ENCODE measurements around the gene SENP5.

SENP5 gene

DNA sequence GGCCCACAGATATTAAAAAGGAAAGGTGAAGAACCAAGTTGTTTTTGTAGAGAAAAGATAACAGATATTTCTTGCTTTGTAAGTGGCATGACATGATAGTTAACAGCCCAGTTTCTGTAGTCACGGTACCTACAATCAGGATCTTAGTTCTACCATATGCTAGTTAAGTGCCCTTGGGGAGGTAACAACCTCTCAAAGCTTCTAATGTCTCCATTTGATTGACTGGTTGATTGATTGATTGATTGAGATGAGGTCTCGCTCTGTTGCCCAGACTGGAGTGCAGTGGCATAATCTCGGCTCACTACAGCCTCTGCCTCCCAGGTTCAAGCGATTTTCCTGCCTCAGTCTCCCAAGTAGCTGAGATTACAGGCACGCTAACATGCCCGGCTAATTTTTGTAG lies 28.5 kb downstream of the SENP5 start:
- Histone ChIP-seq H3K9me3 (ENCODE audit: insufficient read depth, low read depth, low read length) (no peaks in the 10 kb centered on the region), H3K4me3 (ENCODE audit: low read length, poor library complexity, severe bottlenecking) (no peak overlapping the region), H4K20me1 (ENCODE audit: insufficient read depth, low read length, poor library complexity, severe bottlenecking) (peaks cover 6% of the 10 kb centered on the region), H3K27me3 (ENCODE audit: insufficient read depth, low read length, poor library complexity, severe bottlenecking) (no peaks in the 10 kb centered on the region), H3K36me3 (ENCODE audit: insufficient read depth, low read length) (peaks cover 21% of the 10 kb centered on the region; the same call in 1 of the 2 replicates), H3K4me1 (ENCODE audit: insufficient read depth, low read length, poor library complexity, severe bottlenecking) (no peaks in the 10 kb centered on the region), H2AFZ (ENCODE audit: low read length) (no peak overlapping the region), H3F3A (ENCODE audit: low read depth) (no peaks in the 10 kb centered on the region; the same call in 1 of the 2 replicates), H3K9ac (ENCODE audit: low read depth, low read length, poor library complexity, severe bottlenecking) (no peak overlapping the region), H3K9me2 (replicated peaks; ENCODE audit: low read depth, low read length) (no peaks in the 10 kb centered on the region), H3K79me2 (ENCODE audit: insufficient read depth, low read length) (peaks cover 46% of the 10 kb centered on the region), H3K4me2 (ENCODE audit: low read depth, low read length, poor library complexity, severe bottlenecking) (no peak overlapping the region)
- TF ChIP-seq CTCF (conservative IDR thresholded peaks at IDR 0.05; ENCODE audit: low read length) = no peak
- no peak for TF ChIP-seq EZH2phosphoT487 (IDR thresholded peaks at IDR 0.05; ENCODE audit: borderline replicate concordance)

DNA sequence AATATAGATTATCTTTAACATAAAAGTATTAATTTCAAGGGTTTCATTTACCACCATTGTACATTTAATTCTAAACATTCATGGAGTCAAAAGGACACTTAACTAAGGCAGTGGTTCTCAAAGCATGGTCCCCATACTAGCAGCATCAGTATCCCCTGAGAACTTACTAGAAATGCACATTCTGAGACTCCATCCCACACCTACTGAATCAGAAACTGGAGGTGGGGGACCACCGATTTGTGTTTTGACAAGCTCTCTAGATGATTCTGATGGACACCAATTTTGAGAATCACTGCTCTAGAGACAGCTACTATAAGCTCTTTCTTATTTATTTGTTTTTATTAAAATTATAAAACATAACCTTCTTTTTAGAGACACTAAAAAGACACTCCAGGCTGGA lies 34.0 kb downstream of the SENP5 start:
- H3K4me3 ChIP-seq (ENCODE audit: low read length, poor library complexity, severe bottlenecking) = no peak overlapping the region
- H3K4me1 ChIP-seq (ENCODE audit: insufficient read depth, low read length, poor library complexity, severe bottlenecking) = no peaks in the 10 kb centered on the region
- H3K9me3 ChIP-seq (ENCODE audit: insufficient read depth, low read depth, low read length) = no peaks in the 10 kb centered on the region
- no peak overlapping the region for H3K9ac ChIP-seq (ENCODE audit: low read depth, low read length, poor library complexity, severe bottlenecking)
- TF ChIP-seq EZH2phosphoT487 (IDR thresholded peaks at IDR 0.05; ENCODE audit: borderline replicate concordance) = no peak
- no peak for TF ChIP-seq CTCF (conservative IDR thresholded peaks at IDR 0.05; ENCODE audit: low read length)
- peaks cover 67% of the 10 kb centered on the region; the same call in 1 of the 2 replicates for H3K36me3 ChIP-seq (ENCODE audit: insufficient read depth, low read length)
- H4K20me1 ChIP-seq (ENCODE audit: insufficient read depth, low read length, poor library complexity, severe bottlenecking) = peaks cover 2% of the 10 kb centered on the region
- H3K27me3 ChIP-seq (ENCODE audit: insufficient read depth, low read length, poor library complexity, severe bottlenecking) = no peaks in the 10 kb centered on the region
- no peaks in the 10 kb centered on the region for H3F3A ChIP-seq (ENCODE audit: low read depth)
- H3K79me2 ChIP-seq (ENCODE audit: insufficient read depth, low read length) = peaks cover 8% of the 10 kb centered on the region
- H3K9me2 ChIP-seq (replicated peaks; ENCODE audit: low read depth, low read length) = no peaks in the 10 kb centered on the region
- no peak overlapping the region for H2AFZ ChIP-seq (ENCODE audit: low read length)
- no peak overlapping the region for H3K4me2 ChIP-seq (ENCODE audit: low read depth, low read length, poor library complexity, severe bottlenecking)

GRCh38 chr3:196902296-196902695 lies 34.6 kb downstream of the SENP5 start:
- no peak for TF ChIP-seq EZH2phosphoT487 (IDR thresholded peaks at IDR 0.05; ENCODE audit: borderline replicate concordance)
- TF ChIP-seq CTCF (conservative IDR thresholded peaks at IDR 0.05; ENCODE audit: low read length) = no peak
- H3K27me3 ChIP-seq (ENCODE audit: insufficient read depth, low read length, poor library complexity, severe bottlenecking) = no peaks in the 10 kb centered on the region
- no peak overlapping the region for H2AFZ ChIP-seq (ENCODE audit: low read length)
- peaks cover 4% of the 10 kb centered on the region; the same call in 1 of the 2 replicates for H3K79me2 ChIP-seq (ENCODE audit: insufficient read depth, low read length)
- no peaks in the 10 kb centered on the region for H3F3A ChIP-seq (ENCODE audit: low read depth)
- no peaks in the 10 kb centered on the region for H3K9me2 ChIP-seq (replicated peaks; ENCODE audit: low read depth, low read length)
- H3K4me2 ChIP-seq (ENCODE audit: low read depth, low read length, poor library complexity, severe bottlenecking) = no peak overlapping the region
- H3K36me3 ChIP-seq (ENCODE audit: insufficient read depth, low read length) = peaks cover 72% of the 10 kb centered on the region; the same call in 1 of the 2 replicates
- no peaks in the 10 kb centered on the region for H3K9me3 ChIP-seq (ENCODE audit: insufficient read depth, low read depth, low read length)
- no peak overlapping the region for H3K4me3 ChIP-seq (ENCODE audit: low read length, poor library complexity, severe bottlenecking)
- no peak overlapping the region for H3K9ac ChIP-seq (ENCODE audit: low read depth, low read length, poor library complexity, severe bottlenecking)
- H3K4me1 ChIP-seq (ENCODE audit: insufficient read depth, low read length, poor library complexity, severe bottlenecking) = no peaks in the 10 kb centered on the region
- peaks cover 2% of the 10 kb centered on the region for H4K20me1 ChIP-seq (ENCODE audit: insufficient read depth, low read length, poor library complexity, severe bottlenecking)

All from Loucy (cell line).